Tibial artery (tissue), 4 donors: Measurements from ENCODE around the gene TCP11L2.

Source experiments
- DNase-seq, 2 donors: peaks; one replicate each; pipeline ENCODE4 v3.0.0-alpha.2; 2019
- H3K27ac ChIP-seq, 2 donors: fragments of 200-600 bp; sonication (generic) in 1 of 2; 1 replicate in 1 of 2; 2 replicates in 1 of 2; pipeline ENCODE4 v1.5.1; 2018 to 2019; ENCODE audit warnings: mild to moderate bottlenecking in 1 of 2
- H3K27me3 ChIP-seq, 2 donors: fragments of 200-600 bp; sonication (generic) in 1 of 2; one replicate each; pipeline versions ENCODE4 v1.5.1 to v1.6.0; 2016 to 2019
- H3K36me3 ChIP-seq, 3 donors: fragments of 200-600 bp; sonication (generic) in 2 of 3; one replicate each; pipeline ENCODE4 v1.5.1; 2016 to 2019; ENCODE audit warnings: mild to moderate bottlenecking in 2 of 3
- H3K4me1 ChIP-seq, 4 donors: fragments of 200-600 bp; sonication (generic) in 2 of 4; 1 replicate in 3 of 4; 2 replicates in 1 of 4; pipeline ENCODE4 v1.5.1; 2016 to 2019
- H3K4me3 ChIP-seq, 2 donors: fragments of 200-600 bp; sonication (generic) in 1 of 2; 1 replicate in 1 of 2; 2 replicates in 1 of 2; pipeline ENCODE4 v1.5.1; 2018 to 2019; ENCODE audit warnings: mild to moderate bottlenecking in 2 of 2
- H3K9me3 ChIP-seq, 3 donors: fragments of 200-600 bp; sonication (generic) in 1 of 3; one replicate each; pipeline ENCODE4 v1.5.1; 2016 to 2019
- CTCF ChIP-seq, 2 experiments: fragments of 200-600 bp in 1 of 2; fragments of 450-650 bp in 1 of 2; IDR thresholded peaks; one replicate each; pipeline ENCODE4 v1.5.1; 2017 to 2019; ENCODE audit warnings: antibody characterized with exemption in 2 of 2, mild to moderate bottlenecking in 1 of 2, moderate library complexity in 1 of 2
- intact Hi-C: fragments of 100-400 bp; cut with DNase I; formaldehyde crosslinking; loops from one replicate; pipeline ENCODE4 v1.15.0; 2023; ENCODE audit warnings: low total_unique reads

TCP11L2 gene

GRCh38 chr12:106289196-106289681, 13.3 kb upstream of the TCP11L2 start:
- Histone ChIP-seq H3K36me3 (no peaks in the 10 kb centered on the region), H3K27me3 (no peaks in the 10 kb centered on the region), H3K4me3 (no peak overlapping the region), H3K4me1 (peaks cover 0 to 2% (median 0%) of the 10 kb centered on the region in 4 donors), H3K27ac (no peak overlapping the region), H3K9me3 (no peaks in the 10 kb centered on the region)
- TF ChIP-seq CTCF (IDR thresholded peaks at IDR 0.05), result no peak
- intact Hi-C loops, result no loop called here
- no peak for DNase-seq

- H3K9me3 ChIP-seq, result no peaks in the 10 kb centered on the region
- intact Hi-C loops, result loop anchor here (5.0 kb wide), 1 partner anchor 1833 kb away; the partner anchor contains the start of gene CHST11
- no peaks in the 10 kb centered on the region for H3K36me3 ChIP-seq
- TF ChIP-seq CTCF (IDR thresholded peaks at IDR 0.05), result no peak
- DNase-seq, result no peak
- H3K4me1 ChIP-seq, result peaks cover 0 to 2% (median 0%) of the 10 kb centered on the region in 4 donors
- H3K4me3 ChIP-seq, result no peak overlapping the region
- H3K27me3 ChIP-seq, result no peaks in the 10 kb centered on the region
- H3K27ac ChIP-seq, result no peak overlapping the region
These were observed 11.9 kb upstream of the TCP11L2 start for GRCh38 chr12:106290666-106291065.

- no peak overlapping the region for H3K27ac ChIP-seq
These were observed 11.2 kb upstream of the TCP11L2 start for GRCh38 chr12:106291342-106291741.

GRCh38 chr12:106292339-106292738, 10.2 kb upstream of the TCP11L2 start:
- Histone ChIP-seq H3K27me3 (no peaks in the 10 kb centered on the region), H3K9me3 (no peaks in the 10 kb centered on the region), H3K27ac (no peak overlapping the region), H3K4me1 (peaks cover 0 to 2% (median 0%) of the 10 kb centered on the region in 4 donors), H3K36me3 (no peaks in the 10 kb centered on the region), H3K4me3 (no peak overlapping the region)
- intact Hi-C loops, result loop anchor here (5.0 kb wide), 1 partner anchor 1835 kb away; the partner anchor contains the start of gene CHST11
- no peak for DNase-seq
- no peak for TF ChIP-seq CTCF (IDR thresholded peaks at IDR 0.05)

More at GRCh38 chr12:106291342-106291741, 11.2 kb upstream of the TCP11L2 start:
- Histone ChIP-seq H3K4me3 (no peak overlapping the region), H3K27me3 (no peaks in the 10 kb centered on the region), H3K36me3 (no peaks in the 10 kb centered on the region), H3K9me3 (no peaks in the 10 kb centered on the region), H3K4me1 (peaks cover 0 to 2% (median 0%) of the 10 kb centered on the region in 4 donors)
- no peak for TF ChIP-seq CTCF (IDR thresholded peaks at IDR 0.05)
- intact Hi-C loops, result loop anchor here (5.0 kb wide), 1 partner anchor 1834 kb away; the partner anchor contains the start of gene CHST11
- no peak for DNase-seq

- Histone ChIP-seq H3K9me3 (no peaks in the 10 kb centered on the region), H3K4me1 (peaks cover under 1 to 11% (median 4%) of the 10 kb centered on the region in 4 donors), H3K27ac (no peak overlapping the region), H3K36me3 (no peaks in the 10 kb centered on the region), H3K4me3 (no peak overlapping the region), H3K27me3 (no peaks in the 10 kb centered on the region)
- DNase-seq, result no peak
- no peak for TF ChIP-seq CTCF (IDR thresholded peaks at IDR 0.05)
- intact Hi-C loops, result no loop called here
These were observed 6.2 kb upstream of the TCP11L2 start for GRCh38 chr12:106296179-106296877.
